ENCODE measurements around the gene GNB1L.

GNB1L gene

GRCh38 chr22:19739448-19739895, 115.2 kb downstream of the GNB1L start:
- no peak overlapping the region for H3K4me3 ChIP-seq (ENCODE audit: low read depth, low read length)
- TF ChIP-seq CTCF (IDR thresholded peaks at IDR 0.05; ENCODE audit: low read depth, low read length): no peak

GRCh38 chr22:19738664-19739447, 115.8 kb downstream of the GNB1L start:
- TF ChIP-seq CTCF (IDR thresholded peaks at IDR 0.05; ENCODE audit: low read depth, low read length): no peak
- H3K4me3 ChIP-seq (ENCODE audit: low read depth, low read length): no peak overlapping the region

GRCh38 chr22:19737846-19738663, 116.6 kb downstream of the GNB1L start:
- no peak overlapping the region for H3K4me3 ChIP-seq (ENCODE audit: low read depth, low read length)
- TF ChIP-seq CTCF (IDR thresholded peaks at IDR 0.05; ENCODE audit: low read depth, low read length): no peak

- no peak overlapping the region for H3K4me3 ChIP-seq (ENCODE audit: low read depth, low read length)
- no peak for TF ChIP-seq CTCF (IDR thresholded peaks at IDR 0.05; ENCODE audit: low read depth, low read length)
Measured at GRCh38 chr22:19735665-19736510, 118.8 kb downstream of the GNB1L start.

- TF ChIP-seq CTCF (IDR thresholded peaks at IDR 0.05; ENCODE audit: low read depth, low read length): no peak
Measured at GRCh38 chr22:19734837-19735382, 119.8 kb downstream of the GNB1L start.

GRCh38 chr22:19734163-19734562, 120.5 kb downstream of the GNB1L start:
- TF ChIP-seq CTCF (IDR thresholded peaks at IDR 0.05; ENCODE audit: low read depth, low read length): no peak
- H3K4me3 ChIP-seq (ENCODE audit: low read depth, low read length): no peak overlapping the region

More at GRCh38 chr22:19734837-19735382, 119.8 kb downstream of the GNB1L start:
- no peak overlapping the region for H3K4me3 ChIP-seq (ENCODE audit: low read depth, low read length)
